SH-SY5Y (cell line): ENCODE measurements around the gene PKNOX1.

Source experiments
- GATA2 ChIP-seq: IDR thresholded peaks from 2 replicates; pipeline ENCODE4 v1.6.1; 2011; ENCODE audit warnings: mild to moderate bottlenecking, low read depth, low read length
- GATA3 ChIP-seq: IDR thresholded peaks from 2 replicates; pipeline ENCODE4 v1.6.1; 2011; ENCODE audit warnings: low read depth, mild to moderate bottlenecking, low read length, moderate library complexity

GRCh38 chr21:43005635-43006034 lies 31.3 kb downstream of the PKNOX1 start:
- TF ChIP-seq GATA2 = no peak
- no peak for TF ChIP-seq GATA3
